H1 (cell line): Measurements from ENCODE around the gene PLEKHN1.

Experiments
- ATF3 ChIP-seq: IDR thresholded peaks from 2 replicates; pipeline ENCODE4 v1.6.1; 2011; ENCODE audit warnings: low read depth, mild to moderate bottlenecking, low read length; ENCODE audit not compliant: insufficient read depth
- BRCA1 ChIP-seq: IDR thresholded peaks from 2 replicates; pipeline ENCODE4 v1.6.1; 2012; ENCODE audit warnings: low read depth, low read length, improper control_type of control experiment
- CREB1 ChIP-seq: IDR thresholded peaks from 2 replicates; pipeline ENCODE4 v1.6.1; 2012; ENCODE audit warnings: inconsistent platforms
- EZH2 ChIP-seq: fragments of 200-600 bp; sonication (generic); IDR thresholded peaks from 2 replicates; pipeline ENCODE4 v1.7.1; 2012; ENCODE audit warnings: low read depth, mild to moderate bottlenecking, moderate library complexity, low read length, inconsistent platforms; ENCODE audit not compliant: severe bottlenecking
- HDAC6 ChIP-seq: IDR thresholded peaks from one replicate; pipeline ENCODE4 v1.7.1; 2012; ENCODE audit warnings: low read depth, mild to moderate bottlenecking, inconsistent platforms, low read length, moderate library complexity
- JUND ChIP-seq: IDR thresholded peaks from 2 replicates; pipeline ENCODE4 v1.6.1; 2011; ENCODE audit warnings: mild to moderate bottlenecking, improper control_type of control experiment, low read length
- NANOG ChIP-seq: IDR thresholded peaks from 2 replicates; pipeline ENCODE4 v1.6.1; 2011; ENCODE audit warnings: low read length, low read depth, mild to moderate bottlenecking, inconsistent platforms; ENCODE audit not compliant: insufficient read depth, poor library complexity, severe bottlenecking
- POLR2A ChIP-seq, 2 experiments: IDR thresholded peaks; 1 replicate in 1 of 2; 2 replicates in 1 of 2; pipeline ENCODE4 v1.6.1; 2011; ENCODE audit warnings: low read depth in 2 of 2, low read length in 2 of 2, mild to moderate bottlenecking in 2 of 2; ENCODE audit errors: control extremely low read depth in 1 of 2
- POLR2AphosphoS5 ChIP-seq: IDR thresholded peaks from 2 replicates; pipeline ENCODE4 v1.6.1; 2011; ENCODE audit warnings: low read depth, low read length
- SIN3A ChIP-seq, 2 experiments: IDR thresholded peaks in 1 of 2; conservative IDR thresholded peaks in 1 of 2; 2 replicates each; pipeline ENCODE4 v1.6.1; 2011 to 2012; ENCODE audit warnings: low read length in 2 of 2, improper control_type of control experiment in 1 of 2, low read depth in 1 of 2, mild to moderate bottlenecking in 1 of 2
- SUZ12 ChIP-seq: fragments of 200-600 bp; sonication (generic); IDR thresholded peaks from 2 replicates; pipeline ENCODE4 v1.6.1; 2012; ENCODE audit warnings: mild to moderate bottlenecking, inconsistent platforms, low read length, moderate library complexity, mixed read lengths
- TAF1 ChIP-seq: IDR thresholded peaks from 2 replicates; pipeline ENCODE4 v1.6.1; 2011; ENCODE audit warnings: mild to moderate bottlenecking, low read depth, low read length
- TF ChIP-seq, protein P1 (sequence below), 3 experiments: IDR thresholded peaks; 1 replicate in 2 of 3; 2 replicates in 1 of 3; pipeline versions ENCODE4 v1.5.1 to v1.6.1; 2011; ENCODE audit warnings: low read length in 3 of 3, mild to moderate bottlenecking in 3 of 3, inconsistent platforms in 2 of 3, low read depth in 1 of 3, moderate library complexity in 1 of 3; ENCODE audit not compliant: insufficient read depth in 1 of 3; ENCODE audit errors: control extremely low read depth in 1 of 3

- TF ChIP-seq BRCA1 = no peak
- TF ChIP-seq POLR2A (IDR thresholded peaks at IDR 0.05; ENCODE audit: control extremely low read depth in 1 of 2, low read depth in 2 of 2, low read length in 2 of 2) = no peak
- no peak for TF ChIP-seq POLR2AphosphoS5
- TF ChIP-seq, protein P1, sequence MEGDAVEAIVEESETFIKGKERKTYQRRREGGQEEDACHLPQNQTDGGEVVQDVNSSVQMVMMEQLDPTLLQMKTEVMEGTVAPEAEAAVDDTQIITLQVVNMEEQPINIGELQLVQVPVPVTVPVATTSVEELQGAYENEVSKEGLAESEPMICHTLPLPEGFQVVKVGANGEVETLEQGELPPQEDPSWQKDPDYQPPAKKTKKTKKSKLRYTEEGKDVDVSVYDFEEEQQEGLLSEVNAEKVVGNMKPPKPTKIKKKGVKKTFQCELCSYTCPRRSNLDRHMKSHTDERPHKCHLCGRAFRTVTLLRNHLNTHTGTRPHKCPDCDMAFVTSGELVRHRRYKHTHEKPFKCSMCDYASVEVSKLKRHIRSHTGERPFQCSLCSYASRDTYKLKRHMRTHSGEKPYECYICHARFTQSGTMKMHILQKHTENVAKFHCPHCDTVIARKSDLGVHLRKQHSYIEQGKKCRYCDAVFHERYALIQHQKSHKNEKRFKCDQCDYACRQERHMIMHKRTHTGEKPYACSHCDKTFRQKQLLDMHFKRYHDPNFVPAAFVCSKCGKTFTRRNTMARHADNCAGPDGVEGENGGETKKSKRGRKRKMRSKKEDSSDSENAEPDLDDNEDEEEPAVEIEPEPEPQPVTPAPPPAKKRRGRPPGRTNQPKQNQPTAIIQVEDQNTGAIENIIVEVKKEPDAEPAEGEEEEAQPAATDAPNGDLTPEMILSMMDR (IDR thresholded peaks at IDR 0.05; ENCODE audit: control extremely low read depth in 1 of 3, insufficient read depth in 1 of 3, low read depth in 1 of 3, low read length in 3 of 3) = no peak
- TF ChIP-seq SIN3A (conservative IDR thresholded peaks at IDR 0.05 in 1 of 2, IDR thresholded peaks at IDR 0.05 in 1 of 2; ENCODE audit: low read depth in 1 of 2, low read length in 2 of 2) = no peak
- peak; percentile 87 for TF ChIP-seq SUZ12
- no peak for TF ChIP-seq HDAC6
- no peak for TF ChIP-seq JUND
- TF ChIP-seq TAF1 = no peak
- no peak for TF ChIP-seq NANOG
- peak; percentile 93 for TF ChIP-seq EZH2
- no peak for TF ChIP-seq ATF3
- TF ChIP-seq CREB1 = peak; percentile 80
Measured at GRCh38 chr1:998995-999724, 32.9 kb downstream of the PLEKHN1 start.
